NCI-H187 treated with DMSO at 0.1 percent for 48 hours (cell line): ENCODE results near the gene MPRIP.
"Not testable (repeated sequence)": the region's sequence is repeated elsewhere in the genome, so short reads cannot be mapped to it uniquely, and the experiment has no call there.

ENCODE experiments used
- DNase-seq: peaks from one replicate; lab custom pipeline; 2025; lab: John Stamatoyannopoulos, UW

The MPRIP gene

DNA sequence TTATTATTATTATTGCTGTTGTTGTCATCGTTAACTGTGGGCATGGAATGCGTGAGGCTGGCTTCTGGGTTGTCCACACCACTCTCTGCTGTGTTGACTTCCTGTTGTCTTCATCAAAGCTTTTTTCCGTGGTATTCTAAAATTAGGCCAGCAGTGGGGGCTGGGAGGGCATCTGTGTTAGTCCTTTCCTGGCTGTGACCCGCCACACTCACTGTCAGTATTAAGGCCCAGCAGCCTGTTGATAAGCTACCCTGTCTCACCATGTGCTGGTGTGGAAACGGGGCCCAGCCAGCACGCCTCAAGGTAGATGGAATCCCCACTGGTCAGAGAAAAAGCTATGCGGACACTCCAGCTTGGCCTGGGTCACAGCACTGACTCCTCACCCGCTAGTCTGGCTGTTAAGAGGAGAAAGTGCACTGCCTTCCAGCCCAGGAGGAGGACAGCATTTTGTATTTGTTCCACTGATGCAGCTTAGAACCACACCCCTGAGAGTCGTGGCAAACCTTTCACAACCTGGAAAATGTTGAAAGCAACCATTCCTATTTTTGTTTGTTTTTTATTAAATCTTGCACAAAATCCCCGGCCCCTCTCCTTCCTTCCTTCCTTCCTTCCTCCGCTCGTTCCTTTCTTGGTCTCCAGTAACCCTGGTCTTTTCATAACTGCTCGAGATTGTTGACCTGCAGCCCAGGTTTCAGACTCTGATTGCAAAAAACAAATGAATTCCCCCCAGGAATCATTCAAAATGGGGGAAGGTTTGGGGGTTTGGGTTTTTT, 142.9 kb downstream of the MPRIP start:
- DNase-seq = not testable (repeated sequence)

DNA sequence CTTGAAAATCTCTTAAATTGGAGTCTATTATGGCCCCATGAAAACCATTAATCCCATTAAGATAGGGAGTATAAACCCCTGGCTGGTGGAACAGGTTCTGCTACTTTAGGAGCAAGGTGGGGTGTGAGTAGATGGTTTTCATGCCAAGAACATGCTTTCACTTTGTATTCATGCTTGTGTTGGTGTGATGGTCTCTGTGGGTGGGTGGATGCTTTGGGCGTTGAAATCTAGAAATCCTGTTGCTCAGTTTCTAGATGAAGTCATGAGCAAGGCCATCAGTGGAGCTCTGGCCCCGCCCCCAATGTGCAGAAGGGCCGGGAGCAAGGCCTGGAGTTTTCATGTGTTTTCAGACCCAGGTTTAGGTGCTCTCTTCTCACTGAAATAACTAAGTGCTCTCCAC, 143.8 kb downstream of the MPRIP start:
- no peak for DNase-seq

DNA sequence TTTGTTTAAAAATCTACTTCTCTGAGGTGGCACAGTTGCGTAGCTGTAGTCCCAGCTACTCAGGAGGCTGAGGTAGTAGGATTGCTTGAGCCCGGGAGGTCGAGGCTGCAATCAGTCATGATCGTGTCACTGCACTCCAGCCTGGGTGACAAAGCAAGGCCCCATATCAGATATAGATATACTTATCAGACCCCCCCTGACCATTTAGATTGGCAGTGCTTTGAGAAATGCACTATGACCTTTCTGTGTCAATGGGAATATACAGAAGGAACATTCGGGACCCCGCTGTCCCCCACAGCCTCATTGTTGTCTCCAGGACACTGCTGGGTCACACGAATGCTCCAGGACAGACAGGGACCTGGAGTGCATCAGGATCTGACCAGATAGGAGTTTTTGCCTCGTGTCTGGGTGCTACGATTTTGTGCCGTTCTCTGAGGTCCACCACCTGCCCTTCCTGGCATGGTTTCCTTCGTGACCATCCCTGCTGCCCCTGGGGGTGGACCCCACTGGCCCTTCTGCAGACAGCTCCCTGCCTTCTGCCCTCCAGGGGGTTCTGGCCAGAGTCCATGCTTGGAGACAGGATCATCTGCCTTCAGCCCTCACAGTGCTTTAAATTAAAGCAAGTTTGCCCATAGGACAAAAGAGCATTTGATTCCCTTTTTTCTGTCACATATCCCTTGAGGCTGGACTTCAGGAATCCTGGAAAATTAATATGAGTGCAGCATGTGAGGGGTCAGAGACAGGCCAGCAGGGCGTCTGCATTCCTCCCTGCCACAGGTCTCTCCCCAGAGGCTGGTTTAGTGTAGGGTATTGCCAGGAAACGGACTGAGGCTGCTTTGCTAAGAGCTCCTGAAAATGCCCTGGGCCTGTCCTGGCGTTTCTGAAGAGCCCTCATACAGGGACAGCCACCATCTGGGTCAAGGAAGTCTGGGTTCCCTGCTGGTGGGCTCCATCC, 144.6 kb downstream of the MPRIP start:
- DNase-seq = no peak

DNA sequence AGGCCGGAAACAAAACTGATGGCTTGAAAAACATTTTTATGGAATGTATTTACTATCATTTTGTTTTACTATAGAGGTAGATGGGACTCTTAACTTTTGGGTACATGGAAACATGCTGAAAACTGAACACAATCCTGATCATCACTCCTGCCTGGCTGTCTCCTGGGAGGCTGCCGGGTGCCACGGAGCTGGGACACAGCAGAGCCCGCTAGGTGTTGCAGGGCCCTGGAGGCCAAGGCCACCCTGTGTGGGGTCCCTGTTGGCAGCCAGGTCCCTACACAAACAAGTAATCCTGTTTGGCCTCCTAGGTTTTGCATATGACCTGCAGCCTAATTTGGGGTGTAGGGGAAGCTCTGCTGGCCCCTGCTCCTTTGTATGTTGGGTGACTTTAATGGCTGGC, 146.3 kb downstream of the MPRIP start:
- DNase-seq = no peak

DNA sequence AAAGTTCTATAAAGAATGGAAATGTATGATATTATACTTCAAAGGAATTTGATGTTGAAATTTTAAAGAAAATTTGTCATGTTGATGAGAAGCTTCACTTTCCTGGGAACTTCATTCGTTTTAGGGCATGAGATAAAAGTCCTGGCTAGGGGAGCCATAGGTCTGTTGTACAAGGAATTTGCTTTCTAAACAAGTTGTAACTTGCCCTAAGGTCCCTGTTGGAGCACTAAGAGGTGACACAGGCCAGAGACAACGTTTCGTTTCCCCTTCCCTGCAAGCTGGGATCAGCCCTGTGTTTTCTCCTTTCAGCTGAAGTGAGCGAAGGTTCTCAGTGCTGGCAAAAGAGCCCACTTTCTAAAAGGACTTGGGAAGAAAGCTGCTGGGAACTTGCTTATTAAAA, 147.3 kb downstream of the MPRIP start:
- no peak for DNase-seq

DNA sequence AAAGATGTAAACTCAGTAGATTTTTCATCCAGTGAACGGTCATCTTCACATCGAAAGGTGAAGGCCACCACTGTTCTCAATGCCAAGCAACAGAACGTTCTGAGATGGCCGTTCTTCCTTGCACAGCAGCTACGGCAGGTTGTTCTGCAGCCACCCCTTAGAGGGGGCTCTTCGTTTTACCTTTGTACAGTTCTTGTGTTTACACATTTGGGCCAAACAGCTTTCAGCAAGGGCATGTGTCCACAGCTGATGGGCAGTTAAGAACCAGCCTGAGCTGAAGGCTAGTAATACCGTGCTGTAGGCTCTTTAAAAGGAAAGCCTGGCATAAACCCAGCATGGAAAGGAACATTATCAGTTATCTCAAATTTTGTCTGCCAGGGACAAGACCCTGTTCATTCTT, 147.9 kb downstream of the MPRIP start:
- DNase-seq = no peak

DNA sequence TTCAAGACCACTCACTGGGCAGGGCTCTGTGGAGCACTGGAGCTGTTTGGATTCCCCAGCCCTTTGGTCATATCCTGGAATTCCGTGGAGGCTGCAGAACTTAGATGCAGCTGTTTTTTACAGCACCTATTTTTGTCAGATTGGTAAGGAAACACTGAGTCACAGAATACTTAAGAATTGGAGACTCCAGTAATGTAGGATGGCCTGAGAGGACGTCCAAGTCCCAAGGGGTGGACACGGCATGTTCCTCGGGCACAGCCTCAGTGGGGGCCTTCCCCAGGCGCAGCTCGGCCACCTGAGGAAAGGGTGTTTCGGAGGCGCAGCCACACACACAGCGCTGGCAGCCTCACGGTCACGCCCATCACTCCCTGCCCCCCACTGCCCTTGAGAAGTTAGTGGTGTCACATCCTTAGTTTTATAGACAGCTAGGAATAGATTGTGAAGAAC, 149.1 kb downstream of the MPRIP start:
- no peak for DNase-seq

DNA sequence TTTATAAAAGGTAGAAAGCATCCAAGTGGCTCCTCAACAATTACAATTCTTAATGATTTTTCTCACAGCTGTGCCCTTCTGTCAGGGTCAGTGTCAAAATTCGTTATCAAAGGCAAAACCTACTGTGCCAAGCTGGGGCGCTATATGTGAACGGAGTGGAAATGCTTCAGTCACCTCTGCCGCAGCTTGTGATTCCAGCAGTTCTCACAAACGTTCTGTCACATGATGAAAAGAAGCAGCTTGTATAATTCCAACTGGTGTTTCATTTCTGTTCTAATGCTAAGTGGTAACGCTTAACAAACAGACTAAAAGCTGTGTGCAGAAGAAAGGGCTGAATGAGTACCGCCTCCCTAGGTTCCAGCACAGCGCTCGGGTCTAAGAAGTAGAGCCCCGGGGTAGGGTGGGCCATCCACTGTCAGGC, 149.7 kb downstream of the MPRIP start:
- DNase-seq = no peak

DNA sequence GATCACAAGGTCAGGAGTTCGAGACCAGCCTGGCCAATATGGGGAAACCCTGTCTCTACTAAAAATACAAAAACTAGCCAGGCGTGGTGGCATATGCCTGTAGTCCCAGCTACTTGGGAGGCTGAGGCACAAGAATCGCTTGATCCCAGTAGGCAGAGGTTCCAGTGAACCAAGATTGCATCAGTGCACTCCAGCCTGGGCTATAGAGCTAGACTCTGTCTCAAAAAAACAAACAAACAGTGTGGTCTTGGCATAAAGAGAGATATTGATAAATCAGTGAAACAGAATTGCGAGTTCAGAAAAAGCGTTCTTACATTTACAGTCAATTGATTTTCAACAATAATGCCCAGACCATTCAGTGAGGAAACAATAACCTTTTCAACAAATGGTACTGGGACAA, 153.2 kb downstream of the MPRIP start:
- not testable (repeated sequence) for DNase-seq

DNA sequence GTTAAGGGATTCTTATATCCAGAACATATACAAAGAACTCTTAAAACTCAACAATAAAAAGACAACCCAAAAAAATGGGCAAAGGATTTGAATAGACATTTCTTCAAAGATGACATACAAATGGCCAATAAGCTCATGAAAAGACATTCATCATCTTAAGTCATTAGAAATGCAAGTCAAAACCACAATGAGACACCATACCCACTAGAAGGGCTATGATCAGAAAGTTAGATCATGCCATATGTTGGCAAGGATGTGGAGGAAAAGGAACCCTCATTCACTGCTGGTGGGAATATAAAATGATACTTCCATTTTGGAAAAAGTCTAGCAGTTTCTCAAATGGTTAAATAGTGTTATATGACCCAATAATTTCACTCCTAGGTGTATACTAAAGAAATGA, 154.5 kb downstream of the MPRIP start:
- no peak for DNase-seq

DNA sequence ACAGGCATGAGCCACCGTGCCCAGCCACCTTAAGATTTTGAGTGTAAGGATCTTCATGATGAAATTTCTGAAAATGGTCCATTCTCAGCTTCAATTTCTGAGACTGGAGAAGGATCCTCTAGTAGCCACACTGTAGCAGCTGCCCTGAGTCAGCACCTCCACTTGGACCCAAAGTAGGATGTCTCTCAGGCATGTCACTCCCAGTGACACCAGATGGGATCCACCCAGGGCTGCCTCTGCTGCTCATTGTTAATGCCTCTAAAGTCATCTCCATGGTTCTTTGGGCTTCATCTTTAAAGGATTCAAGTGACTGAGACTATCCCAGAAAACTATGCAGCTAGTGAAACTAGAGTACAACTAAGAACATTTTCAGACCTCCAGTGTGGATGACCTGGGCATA, 156.0 kb downstream of the MPRIP start:
- no peak for DNase-seq

DNA sequence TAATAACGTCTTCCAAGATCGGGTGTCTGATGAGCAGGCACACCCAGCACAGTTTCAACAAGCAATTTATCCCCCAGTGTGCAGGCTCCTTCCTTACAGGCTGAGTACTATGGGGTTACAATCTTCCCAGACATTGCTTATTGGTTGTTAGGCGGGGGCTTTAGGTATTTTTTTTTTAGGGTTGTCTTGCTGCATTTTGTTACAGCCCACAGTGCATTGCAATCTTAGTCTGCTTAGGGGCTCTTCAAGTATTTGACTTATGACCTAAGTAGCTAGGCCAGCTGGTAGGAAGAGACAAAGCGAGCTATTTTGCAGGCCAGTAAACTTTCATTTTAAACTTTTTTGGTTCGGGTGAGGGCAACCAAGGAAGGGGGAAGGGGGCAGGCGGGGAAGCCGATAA, 158.1 kb downstream of the MPRIP start:
- no peak for DNase-seq

DNA sequence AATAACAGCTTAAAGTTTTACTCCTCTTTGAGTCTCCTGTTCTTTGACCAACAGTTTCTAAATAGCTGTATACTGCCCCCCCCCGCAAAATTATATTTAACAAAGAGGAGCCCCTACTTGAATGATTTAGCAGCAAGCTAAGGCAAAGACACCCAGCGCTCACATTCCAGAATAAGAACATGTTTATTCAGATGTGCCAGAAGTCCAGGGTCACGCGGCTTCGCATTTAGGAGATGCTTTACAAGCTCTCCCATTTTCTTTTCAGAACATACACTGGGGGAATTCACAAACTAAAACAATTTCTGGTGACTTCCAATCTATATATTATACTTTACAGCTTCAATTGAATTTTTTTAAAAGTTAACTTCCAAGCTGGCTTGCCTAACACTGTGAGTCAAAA, 158.6 kb downstream of the MPRIP start:
- no peak for DNase-seq

DNA sequence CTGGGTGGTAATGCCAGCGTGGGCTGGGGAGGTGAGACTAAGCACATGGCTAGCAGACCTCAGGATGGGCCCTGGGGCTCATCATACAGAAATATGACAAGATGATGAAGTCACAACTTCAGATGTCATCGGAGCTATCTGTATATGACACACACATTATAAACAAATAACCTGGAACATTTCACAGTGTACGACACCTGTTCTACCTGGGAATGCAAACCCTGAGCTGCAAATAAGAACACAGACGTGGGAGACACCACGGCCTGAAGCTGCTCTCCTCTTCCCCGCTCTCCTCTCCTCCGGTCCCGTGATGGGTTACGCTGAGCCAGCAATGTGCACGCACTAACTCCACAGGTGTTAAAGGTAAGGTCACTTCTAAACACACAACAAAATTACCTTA, 159.0 kb downstream of the MPRIP start:
- DNase-seq = no peak

DNA sequence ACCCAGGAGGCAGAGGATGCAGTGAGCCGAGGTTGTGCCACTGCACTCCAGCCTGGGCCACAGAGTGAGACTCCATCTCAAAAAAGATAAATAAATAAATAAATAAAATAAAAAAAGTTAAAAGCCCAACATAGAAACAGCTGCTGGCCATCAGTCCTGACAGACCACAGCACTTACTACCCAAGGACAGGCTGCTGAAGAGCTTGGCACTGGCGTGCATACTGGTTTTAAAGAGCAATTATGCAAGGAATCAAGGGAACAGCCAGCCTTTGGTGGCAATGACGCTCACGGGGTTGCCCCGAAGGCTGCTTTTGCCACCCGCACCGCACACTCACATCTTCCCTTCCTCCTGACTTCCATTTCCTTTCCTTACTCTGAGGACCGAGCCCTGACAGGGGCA, 159.7 kb downstream of the MPRIP start:
- no peak for DNase-seq

DNA sequence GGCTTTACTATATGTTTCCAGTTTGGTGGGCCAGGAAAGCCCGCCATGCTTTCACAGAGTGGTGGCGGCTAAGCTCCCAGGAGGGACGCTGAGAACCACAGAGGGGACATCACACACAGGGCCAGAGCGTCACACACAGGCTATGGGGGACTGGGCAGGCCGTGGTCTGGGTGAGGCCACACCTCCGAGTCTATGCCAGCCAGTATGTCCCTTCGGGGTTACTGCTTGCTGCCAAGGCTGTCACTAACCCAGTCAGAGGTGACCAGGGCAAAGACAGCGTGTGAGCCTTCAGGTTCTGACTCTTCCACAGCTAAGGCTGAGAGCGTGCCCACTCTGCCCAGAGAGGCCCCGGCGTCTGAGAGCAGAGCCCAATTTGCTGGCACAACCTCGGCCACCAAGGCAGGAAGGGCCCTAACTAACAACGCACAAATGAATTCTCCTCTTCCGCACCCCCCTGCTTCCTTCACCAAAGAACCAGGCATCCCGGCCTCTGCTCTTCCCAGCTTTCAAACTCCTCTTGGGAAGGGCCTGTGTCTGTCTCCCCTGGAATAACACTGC, 161.0 kb downstream of the MPRIP start:
- no peak for DNase-seq

DNA sequence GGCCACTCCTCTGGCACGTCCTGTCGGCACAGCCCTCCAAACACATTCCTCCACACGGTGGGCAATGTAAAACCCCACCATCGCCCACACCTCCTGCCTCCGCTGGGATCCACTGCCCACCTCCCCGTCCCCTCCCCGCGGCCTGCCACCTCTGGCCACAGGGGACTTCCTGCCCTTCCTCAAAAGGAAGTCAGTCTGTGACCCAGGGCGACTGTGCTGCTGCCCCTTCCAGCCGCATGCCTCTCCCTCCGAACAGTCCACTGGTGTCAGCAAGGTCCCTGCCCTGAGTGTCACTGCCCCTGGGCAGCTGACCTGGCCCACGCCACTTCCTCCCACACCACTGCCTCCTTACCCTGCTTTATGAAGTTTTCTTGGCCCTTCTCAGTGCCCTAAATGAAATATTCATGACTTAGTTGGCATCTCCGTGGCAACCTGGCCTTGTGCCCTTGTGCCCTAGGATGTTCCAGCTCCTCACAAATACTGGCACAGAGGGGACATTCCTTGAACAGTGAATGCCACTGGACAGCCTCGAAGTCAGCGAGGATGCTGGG, 161.9 kb downstream of the MPRIP start:
- DNase-seq = no peak

DNA sequence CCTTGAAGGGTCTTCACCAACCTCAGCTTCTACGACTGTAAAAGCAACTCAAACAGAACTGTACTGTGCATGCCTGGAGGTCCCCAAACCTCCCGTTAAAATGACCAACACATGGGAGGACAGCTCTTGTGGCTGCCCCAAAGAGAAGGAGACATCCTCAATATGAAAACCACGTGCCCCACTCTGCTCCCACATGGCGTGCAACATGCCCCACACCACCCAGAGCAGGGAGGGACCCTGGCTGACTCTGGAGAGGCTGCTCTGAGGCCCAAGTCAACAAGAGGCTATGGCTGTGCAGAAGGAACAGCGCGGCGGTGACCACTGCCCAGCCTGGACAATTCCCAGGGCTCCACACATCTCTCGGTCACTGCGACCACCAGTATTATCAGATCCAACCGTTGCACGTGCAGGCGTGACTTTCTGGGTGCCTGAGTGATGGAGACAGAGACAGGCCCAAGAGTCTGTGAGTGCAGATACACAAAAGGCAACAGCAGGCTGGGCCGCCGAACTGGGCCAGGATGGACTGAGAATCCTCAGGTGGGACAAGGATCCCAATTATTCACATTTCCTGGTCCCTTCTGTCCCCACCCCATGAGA, 162.5 kb downstream of the MPRIP start:
- no peak for DNase-seq

DNA sequence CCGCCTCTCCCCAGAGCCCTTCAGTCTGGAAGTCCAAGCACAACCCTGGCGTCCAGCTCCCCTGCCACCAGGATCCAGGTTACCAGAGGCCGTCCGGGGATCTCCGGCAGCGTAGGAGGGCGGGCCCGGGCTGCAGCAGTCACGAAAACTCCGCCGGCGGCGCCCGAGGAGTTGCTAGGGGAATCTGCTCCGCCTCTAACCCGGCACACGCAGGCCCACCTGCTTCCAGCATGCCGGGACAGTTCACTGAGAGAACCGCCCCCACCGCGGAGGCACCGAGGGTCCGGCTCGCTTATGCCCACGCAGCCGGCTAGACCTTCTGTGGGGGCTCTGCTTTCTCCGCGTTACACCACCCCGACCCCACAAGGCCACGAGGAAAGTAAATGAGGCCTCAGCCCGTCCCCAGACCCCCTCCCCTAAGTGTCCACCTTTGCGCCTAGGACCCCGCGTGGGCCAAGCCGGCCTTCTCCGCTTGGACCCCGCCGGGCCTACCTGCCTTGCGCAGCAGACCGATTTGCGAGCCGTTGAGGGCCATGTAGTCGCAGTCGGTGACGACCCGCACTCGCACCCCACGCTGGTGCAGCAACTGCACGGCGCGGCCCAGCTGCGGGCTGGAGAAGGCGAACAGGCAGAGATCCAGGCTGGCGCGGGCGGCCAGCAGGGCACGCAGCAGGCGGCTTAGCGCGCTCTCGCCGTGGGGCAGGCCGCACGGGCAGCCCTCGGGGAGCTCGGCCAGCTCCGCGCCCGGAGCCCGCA, 163.3 kb downstream of the MPRIP start:
- no peak for DNase-seq

DNA sequence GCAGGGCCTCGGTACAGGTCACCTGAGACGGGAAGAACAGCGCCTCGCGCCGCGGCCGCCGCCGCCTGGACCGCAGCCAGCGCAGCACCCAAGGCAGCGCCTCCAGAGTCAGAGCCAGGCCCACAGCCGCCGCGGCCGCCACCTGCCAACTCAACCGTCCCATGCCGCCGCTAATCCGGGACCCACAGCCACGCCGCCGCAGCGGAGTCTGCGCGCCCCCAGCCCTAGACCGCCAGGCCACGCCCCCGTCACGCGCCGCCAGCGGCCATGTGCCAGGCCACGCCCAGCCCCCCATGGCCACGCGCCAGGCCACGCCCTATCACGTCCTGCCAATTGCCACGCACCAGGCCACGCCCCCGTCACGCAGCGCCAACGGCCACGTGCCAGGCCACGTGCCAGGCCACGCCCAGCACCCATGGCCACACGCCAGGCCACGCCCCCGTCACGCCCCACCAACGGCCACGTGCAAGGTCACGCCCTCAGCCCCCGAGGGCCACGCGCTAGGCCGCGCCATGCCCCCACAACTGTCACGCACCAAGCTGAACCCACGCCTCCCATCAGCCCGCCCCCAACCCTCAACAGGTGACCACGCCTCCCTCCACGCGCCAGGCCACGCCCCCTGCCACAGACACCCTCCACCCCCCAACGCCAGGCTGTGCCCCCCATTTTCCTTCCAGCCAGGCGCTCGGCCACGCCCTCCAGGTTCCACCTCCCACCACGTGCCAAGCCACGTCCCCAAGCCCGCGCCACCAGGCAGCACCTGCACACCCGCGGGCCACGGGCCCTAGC, 164.1 kb downstream of the MPRIP start, which contains the start of gene PLD6:
Gene PLD6 (minus strand): TSS at position 210 of the 789 bp plus-strand sequence. CDS start 47 bp downstream, at position 163.
- DNase-seq = no peak
